ENCODE results near the gene BCL2L14. TPM values are rescaled to one million over a fixed set of nuclear protein-coding genes. Genes with fewer than 3 reads are reported as not detected.

The BCL2L14 gene
- total RNA-seq, 1 experiment from 2014 or later = 0.30 TPM

DNA sequence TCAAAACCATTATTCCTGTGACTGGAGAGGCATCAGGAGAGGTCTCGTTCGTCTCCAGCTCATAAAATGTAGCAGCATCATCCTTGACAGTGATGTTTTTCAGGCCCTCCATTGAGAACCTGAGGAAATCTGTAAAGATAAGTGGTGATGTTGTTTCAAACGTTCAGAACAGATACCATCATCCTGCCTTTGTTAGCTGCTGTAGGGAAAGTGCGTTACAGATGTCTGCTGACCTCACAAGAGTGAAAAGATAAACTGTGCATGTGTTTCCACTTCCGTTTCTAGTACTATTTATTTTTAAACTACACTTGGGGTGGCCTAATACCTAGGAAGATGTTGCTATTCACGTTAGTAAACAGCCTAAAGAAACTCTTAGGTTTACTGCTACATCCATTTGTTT is 28.4 kb downstream of the BCL2L14 start:
- DNase-seq (ENCODE audit: low read depth, low spot score) (no peak), ATAC-seq (no peak)
- ChIA-PET RAD21 (ENCODE audit: low non-redundant PET in 1 of 2, low total read pairs in 2 of 2, uncharacterized antibody in 2 of 2, unreplicated experiment in 2 of 2) (no interaction called here), POLR2A (no interaction called here), CTCF (no interaction called here)
- no peak overlapping the region for H3K4me2 ChIP-seq (ENCODE audit: low read length)
- H2AFZ ChIP-seq (ENCODE audit: low read depth, low read length, poor library complexity, severe bottlenecking) = no peak overlapping the region
- no peaks in the 10 kb centered on the region for H4K20me1 ChIP-seq (ENCODE audit: insufficient read depth)
- H3K4me1 ChIP-seq (ENCODE audit: control insufficient read depth in 1 of 2, insufficient read depth in 2 of 2, low read length in 2 of 2) = no peaks in the 10 kb centered on the region
- H3K9me2 ChIP-seq (ENCODE audit: insufficient read depth) = no peaks in the 10 kb centered on the region
- no peaks in the 10 kb centered on the region for H3K27me3 ChIP-seq (ENCODE audit: insufficient read depth, low read length)
- no peak overlapping the region for H3K9ac ChIP-seq (ENCODE audit: low read length)
- H3K9me3 ChIP-seq (ENCODE audit: control insufficient read depth in 1 of 2, insufficient read depth in 1 of 2, low read depth in 1 of 2, low read length in 2 of 2) = no peaks in the 10 kb centered on the region
- no peak overlapping the region for H3K4me3 ChIP-seq (replicated peaks in 1 of 2; ENCODE audit: low read depth in 1 of 2, low read length in 2 of 2)
- no peaks in the 10 kb centered on the region for H3K79me2 ChIP-seq (ENCODE audit: insufficient read depth, low read length)
- no TSS peak for BruUV-seq (replicated peaks)
- intact Hi-C loops (cut with micrococcal nuclease) = no loop called here
- H3K36me3 ChIP-seq (ENCODE audit: control insufficient read depth in 1 of 2, insufficient read depth in 2 of 2, low read length in 2 of 2) = no peaks in the 10 kb centered on the region
- TF ChIP-seq SIN3A (IDR thresholded peaks at IDR 0.05; ENCODE audit: low read depth) = no peak
- TF ChIP-seq ELF1 (IDR thresholded peaks at IDR 0.05; ENCODE audit: borderline replicate concordance, low read depth) = no peak
- no peak for TF ChIP-seq SP1 (IDR thresholded peaks at IDR 0.05; ENCODE audit: low read depth)
- no peak for TF ChIP-seq CEBPB (IDR thresholded peaks at IDR 0.05; ENCODE audit: low read depth)
- TF ChIP-seq ZBTB33 (IDR thresholded peaks at IDR 0.05; ENCODE audit: extremely low read depth, insufficient replicate concordance, low read length) = no peak
- no peak for TF ChIP-seq CBX3 (IDR thresholded peaks at IDR 0.05; ENCODE audit: low read depth)
- TF ChIP-seq EZH2phosphoT487 (IDR thresholded peaks at IDR 0.05; ENCODE audit: borderline replicate concordance) = no peak
- TF ChIP-seq JUND (IDR thresholded peaks at IDR 0.05) = no peak
- no peak for TF ChIP-seq POLR2A (IDR thresholded peaks at IDR 0.05; ENCODE audit: borderline replicate concordance, extremely low read depth, insufficient read depth, insufficient read length)
- TF ChIP-seq FOSL1 (IDR thresholded peaks at IDR 0.05; ENCODE audit: low read depth) = no peak
- no peak for TF ChIP-seq ZFX (IDR thresholded peaks at IDR 0.05)
- TF ChIP-seq, protein P1, sequence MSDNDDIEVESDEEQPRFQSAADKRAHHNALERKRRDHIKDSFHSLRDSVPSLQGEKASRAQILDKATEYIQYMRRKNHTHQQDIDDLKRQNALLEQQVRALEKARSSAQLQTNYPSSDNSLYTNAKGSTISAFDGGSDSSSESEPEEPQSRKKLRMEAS (IDR thresholded peaks at IDR 0.05) = no peak
- no peak for TF ChIP-seq YY1 (IDR thresholded peaks at IDR 0.05; ENCODE audit: extremely low read depth, insufficient replicate concordance, low read depth, low read length)
- TF ChIP-seq, protein P2, sequence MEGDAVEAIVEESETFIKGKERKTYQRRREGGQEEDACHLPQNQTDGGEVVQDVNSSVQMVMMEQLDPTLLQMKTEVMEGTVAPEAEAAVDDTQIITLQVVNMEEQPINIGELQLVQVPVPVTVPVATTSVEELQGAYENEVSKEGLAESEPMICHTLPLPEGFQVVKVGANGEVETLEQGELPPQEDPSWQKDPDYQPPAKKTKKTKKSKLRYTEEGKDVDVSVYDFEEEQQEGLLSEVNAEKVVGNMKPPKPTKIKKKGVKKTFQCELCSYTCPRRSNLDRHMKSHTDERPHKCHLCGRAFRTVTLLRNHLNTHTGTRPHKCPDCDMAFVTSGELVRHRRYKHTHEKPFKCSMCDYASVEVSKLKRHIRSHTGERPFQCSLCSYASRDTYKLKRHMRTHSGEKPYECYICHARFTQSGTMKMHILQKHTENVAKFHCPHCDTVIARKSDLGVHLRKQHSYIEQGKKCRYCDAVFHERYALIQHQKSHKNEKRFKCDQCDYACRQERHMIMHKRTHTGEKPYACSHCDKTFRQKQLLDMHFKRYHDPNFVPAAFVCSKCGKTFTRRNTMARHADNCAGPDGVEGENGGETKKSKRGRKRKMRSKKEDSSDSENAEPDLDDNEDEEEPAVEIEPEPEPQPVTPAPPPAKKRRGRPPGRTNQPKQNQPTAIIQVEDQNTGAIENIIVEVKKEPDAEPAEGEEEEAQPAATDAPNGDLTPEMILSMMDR (IDR thresholded peaks at IDR 0.05 in 2 of 3, conservative IDR thresholded peaks at IDR 0.05 in 1 of 3; ENCODE audit: borderline replicate concordance in 1 of 3, insufficient read depth in 1 of 3, low read depth in 2 of 3, low read length in 2 of 3) = no peak
- no peak for TF ChIP-seq EGR1 (IDR thresholded peaks at IDR 0.05; ENCODE audit: low read depth)
- H3K27ac ChIP-seq (ENCODE audit: low read depth, low read length) = no peak overlapping the region

All from HCT116 (cell line).